Left colon (tissue), 2 donors: ENCODE data around the gene KDM4B. TPM values are rescaled to one million over a fixed set of nuclear protein-coding genes. Genes with fewer than 3 reads are reported as not detected.
"Not testable (repeated sequence)": the region's sequence is repeated elsewhere in the genome, so short reads cannot be mapped to it uniquely, and the experiment has no call there.

Source experiments
- ATAC-seq: fragments of 200-7000 bp; cut with Tn5 transposase; one replicate; pipeline ENCODE4 v1.9.1; 2020; ENCODE audit warnings: mild to moderate bottlenecking, moderate library complexity
- DNase-seq, 2 donors: peaks; one replicate each; pipeline ENCODE4 v3.0.0-alpha.2; 2020
- intact Hi-C, 2 donors: fragments of 100-400 bp; cut with DNase I in 1 of 2; cut with micrococcal nuclease in 1 of 2; formaldehyde crosslinking; loops; one replicate each; pipeline versions ENCODE4 v1.11.2 to v1.14.0; 2022; cut with DNase I, micrococcal nuclease
- total RNA-seq, 2 donors: library from RNA; stranded (reverse); fragmentation: NEBNext Ultra II Directional; extraction: Animal tissue kit (Norgen Biotek cat#: 25700); gene quantifications; one replicate each; pipeline ENCODE4 v1.2.1, GENCODE V29; 2021
- donor health status: DM: no; HTN: no; CAD: no.
- donor health status: DM: yes; HTN: yes; CAD: no.

KDM4B gene
- total RNA-seq, 2 donors from 2014 or later, result 43.9 to 46.2 TPM

DNA sequence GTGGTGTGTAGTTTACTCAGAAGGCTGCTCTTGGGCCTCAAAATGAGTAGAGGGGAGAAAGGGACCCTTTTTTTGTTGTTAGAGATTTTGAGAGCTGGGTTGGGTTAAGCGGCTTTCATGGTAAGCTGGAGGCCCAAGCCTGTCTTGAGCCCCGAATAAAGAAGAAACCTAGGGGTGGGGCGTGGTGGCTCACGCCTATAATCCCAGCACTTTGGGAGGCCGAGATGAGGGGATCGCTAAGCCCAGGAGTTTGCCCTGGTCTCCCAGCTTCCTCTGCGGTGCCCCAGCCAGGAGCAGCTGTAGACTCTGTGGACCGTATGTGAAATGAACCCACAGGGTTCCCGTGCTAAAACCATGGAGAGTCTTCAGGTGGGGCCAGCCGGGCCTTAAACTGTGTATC is 56.1 kb downstream of the KDM4B start:
- intact Hi-C loops, result no loop called here
- ATAC-seq (no peak), DNase-seq (no peak)

DNA sequence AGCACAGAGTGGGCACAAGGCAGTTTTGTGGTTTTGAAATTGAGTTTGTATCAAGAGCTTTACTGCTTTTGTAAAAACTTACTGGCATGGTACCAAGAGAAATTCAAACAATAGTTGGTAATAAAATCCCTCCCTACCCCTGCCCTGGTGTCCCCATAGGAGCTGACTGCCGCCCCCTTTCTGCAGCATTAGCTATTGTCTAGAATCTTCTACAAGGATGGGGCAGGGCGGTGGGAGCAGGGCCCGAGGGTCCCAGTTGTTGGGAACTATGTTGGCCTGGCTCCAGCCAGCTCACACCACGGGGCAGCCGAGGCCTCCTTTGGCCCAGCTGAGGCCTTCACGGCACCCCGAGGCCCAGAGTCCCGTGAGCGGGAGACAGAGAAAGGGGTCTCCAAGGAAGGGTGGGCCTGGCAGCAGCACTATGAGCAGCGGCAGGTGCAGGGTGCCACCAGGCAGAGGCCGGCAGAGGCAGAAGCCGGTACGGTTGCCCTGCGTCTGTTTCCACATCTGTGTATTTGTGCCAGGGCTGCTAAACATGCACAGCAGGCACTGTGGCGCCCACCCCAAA is 57.9 kb downstream of the KDM4B start:
- ATAC-seq, result no peak
- intact Hi-C loops, result no loop called here

DNA sequence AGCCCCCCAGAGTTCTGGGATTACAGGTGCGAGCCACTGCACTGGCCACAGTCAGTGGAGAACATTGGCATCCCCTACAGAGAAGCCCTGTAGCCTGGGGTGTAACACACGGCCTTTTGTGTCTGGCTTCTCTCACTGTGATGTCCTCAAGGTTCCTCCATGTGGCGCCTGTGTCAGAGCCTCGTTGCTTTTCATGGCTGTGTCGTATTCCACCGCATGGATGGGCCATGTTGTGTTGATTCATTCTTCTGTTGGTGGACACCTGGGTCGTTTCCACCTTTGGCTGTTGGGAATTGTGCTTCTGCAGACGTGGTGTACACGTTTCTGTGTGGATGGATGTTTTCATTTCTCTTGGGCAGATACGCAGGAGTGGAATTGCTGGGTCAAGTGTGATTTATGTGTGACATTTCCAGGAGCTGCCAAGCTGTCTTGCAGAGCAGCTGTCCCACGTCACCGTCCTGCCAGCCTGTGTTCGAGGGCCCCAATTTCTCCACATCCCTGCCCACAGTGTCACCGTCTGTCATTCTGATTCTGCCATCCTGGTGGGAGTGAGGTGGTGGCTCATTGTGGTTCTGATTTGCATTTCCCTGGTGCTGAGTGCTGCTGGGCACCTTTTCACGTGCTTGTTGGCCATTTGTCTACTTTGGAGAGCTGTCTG is 59.4 kb downstream of the KDM4B start:
- intact Hi-C loops, result no loop called here
- ATAC-seq (no peak), DNase-seq (no peak)

More for the DNA sequence above, 57.9 kb downstream of the KDM4B start:
- no peak for DNase-seq

DNA sequence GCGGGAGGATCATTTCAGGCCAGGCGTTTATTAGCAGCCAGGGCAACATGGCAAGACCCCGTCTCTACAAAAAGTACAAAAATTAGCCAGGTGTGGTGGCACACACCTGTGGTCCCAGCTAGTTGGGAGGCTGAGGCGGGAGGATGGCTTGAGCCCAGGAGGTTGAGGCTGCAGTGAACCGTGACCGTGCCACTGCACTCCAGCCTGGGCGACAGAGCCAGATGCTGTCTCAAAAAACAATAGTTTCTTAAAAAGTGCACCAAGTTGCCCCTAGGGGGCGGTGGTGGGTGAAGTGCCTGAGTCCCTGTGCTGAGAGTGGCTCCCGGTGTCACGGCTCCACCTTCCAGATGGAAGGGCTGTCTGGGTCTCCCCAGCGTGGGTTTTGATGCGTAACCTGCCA is 60.7 kb downstream of the KDM4B start:
- peak; percentile 23 for ATAC-seq
- intact Hi-C loops, result not testable (repeated sequence)
- peak in 1 of 2 donors; percentile 63 for DNase-seq

DNA sequence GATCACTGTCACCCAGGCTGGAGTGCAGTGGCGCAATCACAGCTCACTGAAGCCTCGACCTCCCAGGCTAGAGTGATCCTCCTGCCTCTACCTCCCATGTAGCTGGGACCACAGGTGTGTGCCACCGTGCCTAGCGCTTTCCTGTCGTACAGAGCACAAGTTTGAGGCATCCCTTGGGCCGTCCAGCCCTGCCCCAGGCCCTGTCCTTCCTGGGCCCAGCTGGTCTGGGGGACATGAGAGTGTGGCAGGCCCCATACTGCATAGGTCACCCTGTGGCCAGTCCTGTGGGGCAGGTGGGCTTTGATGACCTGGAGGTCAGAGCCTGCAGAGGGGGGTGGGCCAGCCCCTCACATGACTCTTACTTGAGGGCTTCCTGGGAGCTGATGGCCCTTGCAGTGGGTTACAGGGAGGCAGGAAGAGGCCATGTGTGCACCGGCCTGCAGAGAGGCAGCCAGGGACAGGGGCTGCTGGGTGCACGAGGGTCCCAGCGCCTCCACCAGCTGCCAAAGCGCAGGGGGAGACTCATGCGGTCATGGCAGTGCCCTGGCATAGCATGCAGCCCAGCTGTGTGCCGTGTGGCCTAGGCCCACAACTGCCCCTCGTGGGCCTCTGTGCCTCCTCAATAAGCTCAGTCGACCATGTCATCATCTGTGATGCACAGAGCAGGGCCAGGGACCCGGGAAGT is 61.4 kb downstream of the KDM4B start:
- peak; percentile 11 for ATAC-seq
- DNase-seq, result no peak

DNA sequence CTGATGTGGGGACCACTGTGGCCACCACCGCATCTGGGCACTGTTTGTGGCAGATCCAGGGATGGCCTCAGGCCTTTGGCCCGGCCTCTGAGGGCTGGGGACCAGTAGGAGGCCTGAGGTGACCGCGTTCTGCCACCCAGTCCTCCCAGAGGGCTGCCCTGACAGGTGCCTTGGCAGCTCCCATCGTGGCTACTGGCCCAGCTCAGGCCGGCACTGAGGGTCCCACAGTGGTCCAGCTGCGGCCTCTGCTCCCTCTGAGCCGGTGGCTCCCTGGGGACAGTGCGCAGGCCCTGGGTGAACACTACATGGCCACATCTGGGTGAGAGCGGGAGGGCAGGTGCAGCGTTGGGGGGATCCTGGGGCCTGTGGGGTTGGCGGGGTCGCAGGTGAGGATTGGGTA is 61.9 kb downstream of the KDM4B start:
- ATAC-seq (peak; percentile 13), DNase-seq (no peak)
- intact Hi-C loops, result loop anchor here in 1 of 2 donors (10.0 kb wide), 1 partner anchor 156 kb away; no protein-coding TSS in a partner anchor

More for the DNA sequence above, 61.4 kb downstream of the KDM4B start:
- intact Hi-C loops, result loop anchor here in 1 of 2 donors (10.0 kb wide), 1 partner anchor 155 kb away; no protein-coding TSS in a partner anchor

DNA sequence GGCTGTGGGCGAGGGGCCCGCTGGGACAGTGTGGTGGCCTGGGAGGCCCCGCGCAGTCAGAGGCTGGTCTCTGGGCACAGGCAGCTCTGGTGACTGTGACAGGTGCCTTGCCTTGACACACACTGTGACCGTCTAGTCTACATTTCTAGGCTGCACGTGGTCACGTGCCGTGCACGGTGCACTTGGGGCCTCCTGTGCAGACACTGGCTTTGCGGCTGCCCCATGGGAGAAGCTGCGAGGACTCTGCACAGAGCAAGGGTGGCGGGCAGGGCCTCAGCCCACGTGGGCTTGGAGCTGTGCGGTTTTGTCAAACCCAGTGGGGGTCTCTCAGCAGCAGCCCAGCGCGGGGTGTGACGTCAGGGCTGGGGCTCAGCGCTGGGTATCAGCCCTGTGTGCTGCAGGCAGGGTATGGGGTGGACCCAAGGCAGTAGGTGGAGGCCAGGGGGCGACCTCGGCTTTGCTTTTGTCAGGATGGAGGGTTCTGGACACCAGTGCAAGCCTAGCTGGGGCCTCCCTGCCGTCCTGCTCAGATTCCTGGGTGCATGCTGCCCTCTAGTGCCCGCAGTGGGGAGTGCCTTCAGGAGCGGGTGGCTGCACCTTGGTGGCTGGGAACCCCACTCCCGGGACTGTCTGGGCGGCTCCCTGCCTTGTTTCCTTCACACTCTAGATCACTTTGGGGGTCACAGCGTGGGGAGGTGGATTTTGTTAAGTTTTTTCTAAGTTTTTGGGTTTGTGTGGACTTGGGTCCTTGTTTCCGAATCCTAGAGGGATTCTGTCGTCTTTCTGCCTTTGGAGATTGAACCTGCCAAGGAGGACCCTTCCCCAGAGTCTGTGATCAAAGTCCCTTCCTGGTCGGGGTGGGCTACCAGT is 62.6 kb downstream of the KDM4B start:
- DNase-seq (peak; percentile 67 to 84), ATAC-seq (peak; percentile 90)
- intact Hi-C loops, result loop anchor here in 1 of 2 donors (10.0 kb wide), 1 partner anchor 157 kb away; no protein-coding TSS in a partner anchor

DNA sequence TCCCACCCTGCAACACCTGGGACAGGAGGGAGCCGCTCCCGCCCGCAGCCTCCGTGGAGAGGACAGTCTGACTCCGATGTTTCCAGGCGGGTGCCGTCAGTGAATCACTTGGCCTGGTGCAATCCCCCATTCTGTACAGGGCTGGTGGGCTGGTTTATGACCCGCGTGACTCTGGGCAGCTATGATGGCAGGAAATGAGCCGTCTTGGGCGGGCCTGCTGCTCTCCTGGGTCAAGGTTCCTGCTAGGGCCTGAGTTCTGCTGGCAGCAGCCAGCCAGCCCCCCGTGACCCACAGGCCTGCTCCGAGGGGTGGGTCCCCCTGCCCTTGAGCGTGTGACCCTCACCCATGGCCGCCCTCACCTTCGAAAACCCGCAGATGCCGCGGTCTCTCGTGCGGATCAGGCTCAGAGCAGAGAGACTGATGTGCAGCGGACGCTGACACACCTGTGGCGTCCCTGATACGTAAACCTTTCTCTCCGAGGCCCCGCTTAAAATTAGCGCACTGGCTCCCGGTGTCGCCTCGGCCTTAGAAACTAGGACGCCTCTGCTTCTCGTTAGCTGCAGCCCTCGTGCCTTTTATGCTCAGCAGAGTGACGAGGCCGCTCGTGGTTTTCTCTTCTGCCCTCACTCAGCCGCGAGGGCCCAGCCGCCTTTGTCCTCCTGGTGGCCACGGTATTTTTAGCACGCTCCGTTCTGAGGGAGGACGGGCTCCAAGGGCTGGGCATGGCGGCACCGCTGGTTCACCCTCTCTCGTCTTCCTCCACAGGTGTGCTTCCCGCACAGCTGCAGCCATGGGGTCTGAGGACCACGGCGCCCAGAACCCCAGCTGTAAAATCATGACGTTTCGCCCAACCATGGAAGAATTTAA is 63.4 kb downstream of the KDM4B start:
- no peak for ATAC-seq
- DNase-seq, result no peak
- intact Hi-C loops, result loop anchor here in 1 of 2 donors (10.0 kb wide), 1 partner anchor 158 kb away; no protein-coding TSS in a partner anchor

DNA sequence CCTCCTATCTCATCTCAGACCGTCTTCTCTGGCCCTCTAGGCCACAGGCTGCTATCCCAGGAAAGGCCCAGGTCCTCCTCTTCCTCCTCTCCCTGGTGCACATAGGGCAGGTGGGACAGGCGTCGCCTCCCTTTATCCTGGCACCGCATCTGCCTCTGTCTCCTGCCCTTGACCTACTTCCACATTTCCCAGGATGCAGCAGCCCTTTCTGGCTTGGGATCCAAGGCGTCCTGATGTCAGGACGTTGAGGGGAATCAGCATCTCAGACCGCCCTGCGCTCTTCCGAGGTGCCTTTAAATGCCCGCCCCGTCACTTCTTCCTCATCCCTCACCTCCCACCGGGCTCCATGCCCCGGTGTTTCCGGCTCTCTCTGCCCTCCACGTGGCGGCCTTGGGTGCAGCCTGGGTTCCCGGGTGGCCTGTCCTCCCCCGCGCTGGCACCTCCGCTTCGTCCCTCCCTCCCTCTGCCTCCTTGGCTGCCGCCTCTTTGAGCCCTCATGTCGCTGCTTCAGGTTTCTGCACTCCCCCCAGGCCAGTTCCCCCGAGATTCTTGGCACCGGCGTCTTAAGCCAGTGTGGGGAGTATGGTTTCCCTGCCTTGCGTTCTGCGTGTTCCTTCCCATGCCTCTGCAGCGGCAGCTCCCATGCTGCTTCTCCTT is 66.3 kb downstream of the KDM4B start:
- DNase-seq (no peak), ATAC-seq (no peak)
- intact Hi-C loops, result loop anchor here in 1 of 2 donors (10.0 kb wide), 1 partner anchor 160 kb away; no protein-coding TSS in a partner anchor

DNA sequence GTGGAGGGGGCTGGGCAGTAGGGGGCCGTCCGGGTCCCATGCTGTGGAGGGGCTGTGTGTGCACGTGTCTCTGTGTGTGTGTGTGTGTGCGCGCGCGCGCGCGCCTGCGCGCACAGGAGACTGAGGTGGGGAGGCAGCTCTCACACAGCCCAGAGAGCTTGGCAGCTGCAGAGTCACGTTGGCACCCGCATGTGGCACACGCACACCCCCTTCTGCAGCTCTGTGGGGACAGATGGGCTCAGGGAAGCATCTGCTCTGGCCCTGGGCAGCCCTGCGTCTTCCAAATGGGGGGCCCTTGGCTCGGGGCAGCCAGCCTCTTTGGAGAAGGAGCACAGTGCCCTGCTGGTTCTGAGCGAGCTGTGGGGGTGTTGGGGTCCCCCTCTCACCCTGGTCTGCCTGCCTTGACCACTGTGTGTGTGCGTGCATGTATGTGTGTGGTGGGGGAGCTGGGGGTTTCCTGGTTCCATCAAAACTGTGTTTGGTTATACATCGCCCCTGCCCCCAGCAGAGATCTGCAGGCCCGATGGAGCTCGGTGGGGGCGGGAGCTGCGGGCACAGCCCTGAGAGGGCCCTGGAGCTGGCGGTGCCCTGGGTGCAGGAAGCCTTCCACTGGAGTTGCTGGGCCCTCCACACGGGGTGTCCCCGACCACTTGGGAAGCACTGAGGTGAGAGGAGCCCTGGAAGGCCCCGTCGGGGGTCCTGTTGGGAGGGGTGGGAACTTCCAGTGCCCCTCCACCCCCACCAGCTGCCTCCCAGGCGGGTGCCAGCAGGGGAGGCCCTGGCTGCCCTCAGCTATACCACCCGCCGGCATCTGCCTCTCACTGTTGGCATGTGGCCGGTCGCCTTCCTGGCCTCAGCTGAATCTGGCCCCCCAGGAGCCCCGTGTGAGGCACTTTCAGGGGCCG is 67.1 kb downstream of the KDM4B start:
- DNase-seq, result no peak
- intact Hi-C loops, result loop anchor here in 1 of 2 donors (10.0 kb wide), 1 partner anchor 161 kb away; no protein-coding TSS in a partner anchor
- ATAC-seq, result no peak

DNA sequence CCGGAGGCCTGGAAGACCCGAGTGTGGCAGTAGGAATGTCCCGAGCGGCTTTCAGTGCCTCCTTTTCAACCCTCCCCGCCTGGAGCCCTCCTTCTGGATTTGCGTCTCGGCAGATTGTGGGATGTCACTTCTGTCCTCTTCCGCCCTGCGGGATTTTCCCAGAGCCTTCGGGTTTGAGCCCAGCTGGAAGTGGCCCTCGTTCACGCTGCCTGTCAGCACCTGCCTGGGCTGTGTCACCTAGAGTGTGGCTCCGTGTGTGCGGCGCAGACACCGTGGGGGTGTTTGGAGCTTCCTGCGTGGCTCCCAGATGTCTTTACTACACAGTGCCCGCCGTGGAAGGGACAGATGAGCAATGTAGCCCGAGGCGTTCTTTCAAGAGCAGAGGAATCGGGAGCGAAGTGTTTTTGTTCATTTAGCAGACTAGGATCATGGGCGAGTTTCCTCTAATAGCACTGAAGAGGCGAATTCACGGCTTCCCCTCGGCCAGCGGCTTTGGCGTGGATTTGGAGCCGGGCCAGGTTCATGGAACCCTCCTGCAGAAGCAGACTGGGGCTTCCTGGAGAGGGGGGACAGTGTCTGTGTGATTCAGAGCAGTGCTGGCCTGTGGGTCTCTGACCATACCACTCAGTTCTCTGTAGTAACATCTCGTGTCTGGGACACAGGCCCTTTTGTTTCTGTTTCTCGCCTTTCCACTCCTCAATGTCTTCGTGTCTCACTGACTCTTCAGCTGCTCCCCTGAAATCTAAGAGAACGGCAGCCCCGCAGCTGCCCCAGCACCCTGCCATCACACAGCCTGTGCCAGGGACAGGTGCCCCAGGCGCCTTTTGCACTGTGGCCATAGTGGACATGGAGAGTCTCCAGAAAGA is 68.0 kb downstream of the KDM4B start:
- ATAC-seq, result no peak
- DNase-seq, result no peak

DNA sequence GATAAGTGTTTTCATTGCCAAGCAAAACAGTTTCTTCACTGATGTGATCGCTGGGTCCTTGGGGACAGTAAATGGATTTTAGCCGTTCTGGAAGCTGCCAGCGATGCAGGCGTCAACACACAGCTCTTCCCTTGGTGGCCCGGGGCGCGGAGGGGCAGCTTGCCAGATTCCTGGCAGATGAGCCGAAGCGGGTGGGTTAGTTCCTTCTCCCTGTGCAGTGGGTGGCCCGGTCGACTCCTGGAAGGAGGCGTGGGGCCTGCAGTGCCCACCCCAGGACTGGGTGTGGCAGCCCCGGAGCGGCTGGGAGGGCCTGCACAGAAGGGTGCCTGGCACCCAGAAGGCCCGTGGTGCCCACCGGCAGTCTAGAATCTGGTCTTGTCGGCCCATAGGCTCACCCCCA is 69.0 kb downstream of the KDM4B start:
- ATAC-seq (no peak), DNase-seq (no peak)
- intact Hi-C loops, result loop anchor here in 1 of 2 donors (10.0 kb wide), 1 partner anchor 163 kb away; no protein-coding TSS in a partner anchor

More for the DNA sequence above, 68.0 kb downstream of the KDM4B start:
- intact Hi-C loops, result loop anchor here in 1 of 2 donors (10.0 kb wide), 1 partner anchor 162 kb away; no protein-coding TSS in a partner anchor

DNA sequence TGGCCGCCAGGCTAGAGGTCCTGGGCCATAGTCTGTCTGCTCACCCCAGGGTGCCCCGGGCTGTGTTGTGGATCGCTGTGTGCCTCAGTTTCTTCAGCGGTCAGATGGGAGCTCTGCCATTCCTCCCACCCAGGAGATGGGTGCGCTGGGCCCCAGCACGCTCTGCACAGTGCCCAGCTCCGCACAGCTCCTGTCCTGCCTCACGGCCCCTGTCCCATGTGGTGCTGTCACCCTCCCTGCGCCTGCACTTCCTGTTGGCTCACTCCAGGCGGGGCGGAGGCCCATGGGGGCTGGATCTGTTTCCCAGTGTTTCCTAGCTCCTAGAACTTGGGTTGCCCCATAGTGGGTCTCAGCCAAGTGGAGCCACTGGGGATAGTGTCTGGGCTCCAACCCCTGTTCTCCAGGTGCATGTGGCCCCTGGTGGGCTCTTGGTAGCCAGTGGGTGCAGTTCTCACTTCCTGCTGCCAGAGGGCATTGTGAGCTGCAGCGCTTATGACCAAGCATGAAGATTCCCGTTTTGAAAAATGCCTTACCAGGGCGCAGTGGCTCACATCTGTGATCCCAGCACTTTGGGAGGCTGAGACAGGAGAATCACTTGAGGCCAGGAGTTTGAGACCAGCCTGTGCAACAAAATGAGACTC is 69.8 kb downstream of the KDM4B start:
- intact Hi-C loops, result loop anchor here in 1 of 2 donors (10.0 kb wide), 1 partner anchor 164 kb away; no protein-coding TSS in a partner anchor
- no peak for DNase-seq
- peak; percentile 71 for ATAC-seq

DNA sequence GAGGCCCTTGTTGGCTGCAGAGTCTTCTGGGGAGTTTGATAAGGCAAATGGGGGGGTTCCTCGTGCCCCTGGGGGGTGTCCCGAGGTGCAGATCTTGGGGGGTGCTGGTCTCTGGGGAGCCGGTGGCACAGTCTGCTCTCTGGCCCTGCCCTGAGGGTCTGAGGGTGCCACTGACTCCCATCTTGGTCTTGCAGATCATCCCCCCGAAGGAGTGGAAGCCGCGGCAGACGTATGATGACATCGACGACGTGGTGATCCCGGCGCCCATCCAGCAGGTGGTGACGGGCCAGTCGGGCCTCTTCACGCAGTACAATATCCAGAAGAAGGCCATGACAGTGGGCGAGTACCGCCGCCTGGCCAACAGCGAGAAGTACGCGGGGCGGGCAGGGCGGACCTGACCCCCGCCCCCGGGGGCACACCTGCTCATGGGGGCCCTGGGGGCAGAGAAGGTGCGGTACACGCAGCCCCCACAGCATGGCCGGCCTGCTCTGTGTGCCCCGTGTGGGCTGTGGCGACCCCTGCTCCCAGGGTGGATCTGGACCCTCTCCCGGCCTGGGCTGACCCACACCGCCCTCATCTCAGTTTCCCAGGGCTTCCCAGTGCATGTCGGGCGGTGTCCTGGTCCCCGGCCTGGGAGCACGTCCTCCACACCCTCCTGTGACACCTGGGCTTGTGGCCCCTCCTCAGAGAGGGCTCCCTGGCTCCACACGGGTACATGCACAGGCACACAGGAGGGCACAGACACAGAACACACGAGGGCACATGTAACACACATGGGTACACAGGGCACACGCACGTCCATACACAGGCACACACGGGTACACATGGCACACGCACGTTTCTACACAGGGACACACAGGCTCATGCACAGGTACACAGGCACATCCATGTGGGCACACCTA is 71.0 kb downstream of the KDM4B start:
- intact Hi-C loops, result loop anchor here in 1 of 2 donors (10.0 kb wide), 1 partner anchor 165 kb away; no protein-coding TSS in a partner anchor

More for the DNA sequence above, 71.0 kb downstream of the KDM4B start:
- ATAC-seq (no peak), DNase-seq (no peak)
